Activated CD8-positive, alpha-beta T cell treated with anti-CD3 and anti-CD28 coated beads for 36 hours (primary cell): ENCODE measurements around the gene MESP2. TPM values are rescaled to one million over a fixed set of nuclear protein-coding genes. Genes with fewer than 3 reads are reported as not detected.

ENCODE experiments used
- ATAC-seq: fragments of 200-7000 bp; cut with Tn5 transposase; one replicate; pipeline ENCODE4 v1.10.0; 2021; ENCODE audit warnings: mild to moderate bottlenecking, moderate library complexity
- CTCF ChIA-PET: fragments of 350-600 bp; sonication (Branson Sonifier 250); formaldehyde crosslinking; loops from one replicate; lab custom pipeline; 2021; ENCODE audit warnings: antibody characterized with exemption; lab: Charles Lee
- POLR2A ChIA-PET: fragments of 350-600 bp; sonication (Branson Sonifier 250); formaldehyde crosslinking; loops from one replicate; lab custom pipeline; 2021; ENCODE audit warnings: antibody characterized with exemption; lab: Charles Lee
- DNase-seq: peaks from one replicate; pipeline ENCODE4 v3.0.0-alpha.2; 2020
- H3K27ac Mint-ChIP-seq: one replicate; pipeline ENCODE4 v1.8.0; 2021; ENCODE audit warnings: mild to moderate bottlenecking, mixed read lengths
- H3K27me3 Mint-ChIP-seq: one replicate; pipeline ENCODE4 v1.8.0; 2021; ENCODE audit warnings: mixed read lengths
- H3K36me3 Mint-ChIP-seq: one replicate; pipeline ENCODE4 v1.8.0; 2021; ENCODE audit warnings: low read depth, mixed read lengths
- H3K4me1 Mint-ChIP-seq: one replicate; pipeline ENCODE4 v1.8.0; 2021; ENCODE audit warnings: low read depth, mixed read lengths
- H3K4me3 Mint-ChIP-seq: one replicate; pipeline ENCODE4 v1.8.0; 2021; ENCODE audit warnings: mild to moderate bottlenecking, moderate library complexity, mixed read lengths
- H3K9me3 Mint-ChIP-seq: one replicate; pipeline ENCODE4 v1.8.0; 2021; ENCODE audit warnings: mixed read lengths
- intact Hi-C: fragments of 100-400 bp; cut with micrococcal nuclease; formaldehyde crosslinking; loops from one replicate; pipeline ENCODE4 v1.10.0; 2022
- total RNA-seq, 2 experiments: library from RNA; stranded (reverse); gene quantifications; one replicate each; pipeline ENCODE4 v1.2.3, GENCODE V29; 2021
- TF ChIP-seq, protein P1 (sequence below): fragments of 200-600 bp; IDR thresholded peaks from one replicate; pipeline ENCODE4 v1.8.0; 2022; ENCODE audit warnings: antibody characterized with exemption, mild to moderate bottlenecking

Gene MESP2
- total RNA-seq, 2 experiments from 2014 or later, result not detected

DNA sequence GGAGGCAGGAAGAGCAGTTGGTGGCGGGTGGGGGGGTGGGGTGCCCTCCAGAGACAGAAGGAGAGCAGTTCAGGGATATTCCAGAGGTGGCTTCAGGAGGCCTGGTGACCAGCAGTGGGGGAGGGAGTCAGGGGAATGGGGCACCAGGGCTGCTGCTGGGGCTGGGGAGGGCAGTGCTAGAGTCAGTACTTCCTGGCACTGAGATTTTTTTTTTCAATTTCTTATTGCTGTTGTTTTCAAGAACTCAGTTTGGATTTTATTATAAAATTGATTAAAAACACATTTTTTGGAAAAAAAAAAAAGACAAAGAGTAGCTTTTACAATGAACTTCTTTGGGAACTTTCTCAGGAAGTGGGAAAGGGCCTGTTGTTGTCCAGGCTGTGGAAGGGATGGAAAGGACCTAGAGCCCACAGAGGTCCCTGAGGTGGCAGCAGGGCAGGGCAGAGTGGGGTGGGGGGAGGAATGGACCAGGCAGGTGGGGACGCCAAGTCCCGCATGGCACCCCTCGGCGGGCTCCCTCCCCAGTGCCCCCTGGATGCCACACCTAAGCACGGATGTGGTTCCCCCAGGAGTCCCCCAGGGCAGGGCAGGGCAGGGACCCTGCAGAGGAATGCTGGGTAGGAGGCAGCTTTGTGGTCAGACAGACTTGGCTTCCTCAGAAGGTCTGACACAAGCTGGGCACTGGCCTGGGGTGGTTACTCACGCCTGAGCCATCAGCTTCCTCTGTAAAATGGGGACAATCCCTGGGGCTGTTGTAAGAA, 47.0 kb downstream of the MESP2 start:
- ChIA-PET POLR2A (no interaction called here), CTCF (no interaction called here)
- H3K4me3 Mint-ChIP-seq, result no peak overlapping the region
- DNase-seq (no peak), ATAC-seq (no peak)
- no peaks in the 10 kb centered on the region for H3K36me3 Mint-ChIP-seq
- H3K9me3 Mint-ChIP-seq, result no peaks in the 10 kb centered on the region
- no peaks in the 10 kb centered on the region for H3K4me1 Mint-ChIP-seq
- H3K27ac Mint-ChIP-seq, result no peak overlapping the region
- H3K27me3 Mint-ChIP-seq, result peaks cover 14% of the 10 kb centered on the region
- TF ChIP-seq, protein P1, sequence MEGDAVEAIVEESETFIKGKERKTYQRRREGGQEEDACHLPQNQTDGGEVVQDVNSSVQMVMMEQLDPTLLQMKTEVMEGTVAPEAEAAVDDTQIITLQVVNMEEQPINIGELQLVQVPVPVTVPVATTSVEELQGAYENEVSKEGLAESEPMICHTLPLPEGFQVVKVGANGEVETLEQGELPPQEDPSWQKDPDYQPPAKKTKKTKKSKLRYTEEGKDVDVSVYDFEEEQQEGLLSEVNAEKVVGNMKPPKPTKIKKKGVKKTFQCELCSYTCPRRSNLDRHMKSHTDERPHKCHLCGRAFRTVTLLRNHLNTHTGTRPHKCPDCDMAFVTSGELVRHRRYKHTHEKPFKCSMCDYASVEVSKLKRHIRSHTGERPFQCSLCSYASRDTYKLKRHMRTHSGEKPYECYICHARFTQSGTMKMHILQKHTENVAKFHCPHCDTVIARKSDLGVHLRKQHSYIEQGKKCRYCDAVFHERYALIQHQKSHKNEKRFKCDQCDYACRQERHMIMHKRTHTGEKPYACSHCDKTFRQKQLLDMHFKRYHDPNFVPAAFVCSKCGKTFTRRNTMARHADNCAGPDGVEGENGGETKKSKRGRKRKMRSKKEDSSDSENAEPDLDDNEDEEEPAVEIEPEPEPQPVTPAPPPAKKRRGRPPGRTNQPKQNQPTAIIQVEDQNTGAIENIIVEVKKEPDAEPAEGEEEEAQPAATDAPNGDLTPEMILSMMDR, result no peak
- intact Hi-C loops, result no loop called here

DNA sequence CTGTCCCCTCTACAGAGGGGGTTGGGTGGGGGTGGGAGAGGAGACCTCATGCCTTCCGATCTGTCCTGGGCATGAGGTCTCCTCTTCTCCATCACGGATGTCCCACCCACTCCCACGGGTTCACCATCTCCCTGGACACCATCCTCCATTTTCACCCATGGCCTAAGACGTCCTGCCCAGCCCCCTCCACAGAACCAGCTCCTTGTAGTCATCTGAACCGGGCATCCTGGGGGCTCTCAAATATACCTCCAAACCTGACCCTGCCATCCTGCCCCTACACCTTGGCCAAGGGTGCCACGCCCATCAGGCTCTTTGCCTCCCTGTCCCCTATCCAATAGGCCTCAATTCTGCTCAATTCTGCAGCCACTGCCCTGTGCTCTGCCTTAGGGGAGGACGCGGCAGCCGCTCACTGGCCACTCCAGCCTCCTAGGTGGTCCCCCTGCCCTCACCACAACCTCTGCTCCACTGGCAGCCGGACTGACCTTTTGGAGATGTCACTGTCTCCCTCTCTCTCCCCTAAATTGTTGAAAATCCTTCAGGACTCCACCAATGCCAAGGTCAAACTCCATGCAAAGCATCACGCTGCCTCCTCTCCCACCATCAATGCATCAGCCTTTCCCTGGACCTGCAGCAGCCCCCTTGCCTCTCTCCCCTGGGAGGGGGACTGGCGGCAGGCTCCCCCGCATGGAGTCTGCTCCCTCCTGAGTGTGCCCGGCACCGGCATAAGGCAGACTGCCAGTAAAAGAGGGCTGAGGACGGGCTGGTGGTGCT, 47.9 kb downstream of the MESP2 start:
- TF ChIP-seq, protein P1, result no peak
- ChIA-PET CTCF (no interaction called here), POLR2A (no interaction called here)
- no peaks in the 10 kb centered on the region for H3K9me3 Mint-ChIP-seq
- H3K27me3 Mint-ChIP-seq, result peaks cover 12% of the 10 kb centered on the region
- no peak overlapping the region for H3K4me3 Mint-ChIP-seq
- DNase-seq, result no peak
- no peak overlapping the region for H3K27ac Mint-ChIP-seq
- H3K4me1 Mint-ChIP-seq, result no peaks in the 10 kb centered on the region
- ATAC-seq, result no peak
- no peaks in the 10 kb centered on the region for H3K36me3 Mint-ChIP-seq
- intact Hi-C loops, result no loop called here

DNA sequence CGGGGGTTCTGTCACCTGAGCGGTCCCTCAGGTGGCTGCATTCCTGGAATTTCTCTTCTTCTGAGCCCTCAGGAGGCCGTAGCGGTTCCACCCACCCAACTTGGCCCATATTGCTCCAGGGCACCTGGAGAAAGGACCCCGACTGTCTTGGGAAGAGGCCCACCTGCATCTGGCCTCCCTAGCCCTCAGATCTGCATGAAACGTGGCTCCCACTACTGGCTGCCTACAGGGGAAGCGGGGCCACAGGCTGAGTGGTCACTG, 48.4 kb downstream of the MESP2 start:
- Mint-ChIP-seq H3K4me1 (no peaks in the 10 kb centered on the region), H3K9me3 (no peaks in the 10 kb centered on the region), H3K27ac (no peak overlapping the region), H3K36me3 (no peaks in the 10 kb centered on the region), H3K27me3 (peaks cover 10% of the 10 kb centered on the region), H3K4me3 (no peak overlapping the region)
- CTCF ChIA-PET, result no interaction called here
- POLR2A ChIA-PET, result no interaction called here
- DNase-seq (no peak), ATAC-seq (no peak)
- TF ChIP-seq, protein P1, result no peak
- intact Hi-C loops, result no loop called here

DNA sequence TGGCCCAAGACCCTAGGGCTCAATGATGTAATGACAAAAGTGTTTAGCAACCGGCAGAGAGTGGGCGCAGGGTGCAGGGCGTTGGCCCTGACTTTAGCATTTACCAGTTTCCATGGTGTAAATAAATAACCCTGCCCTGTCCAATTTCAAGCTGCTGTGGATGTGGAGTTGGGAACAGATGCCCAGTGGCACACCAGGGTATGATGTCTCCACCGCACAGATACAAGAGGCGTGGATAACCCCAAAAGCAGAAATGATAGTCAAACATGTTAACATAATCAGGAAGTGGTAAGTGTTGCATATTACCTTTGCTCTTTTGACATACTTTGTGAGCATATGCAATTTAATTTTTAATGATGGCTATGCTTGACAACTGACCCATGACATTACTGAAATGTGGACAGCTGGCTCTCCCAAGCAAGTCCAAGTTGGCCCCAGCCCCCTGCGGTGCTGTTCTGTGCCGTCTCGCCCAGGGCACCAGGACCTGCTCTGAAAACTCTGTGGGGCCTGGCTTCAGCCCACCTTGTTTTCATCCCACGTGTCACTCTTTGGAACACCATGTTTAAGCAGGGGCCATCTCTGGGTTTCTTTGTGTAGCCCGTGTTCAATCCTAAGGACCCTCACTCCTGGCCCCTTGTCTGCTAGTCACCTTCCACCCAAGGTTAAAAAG, 49.3 kb downstream of the MESP2 start:
- H3K27me3 Mint-ChIP-seq, result peaks cover 10% of the 10 kb centered on the region
- ChIA-PET CTCF (no interaction called here), POLR2A (no interaction called here)
- H3K36me3 Mint-ChIP-seq, result no peaks in the 10 kb centered on the region
- TF ChIP-seq, protein P1, result no peak
- DNase-seq (no peak), ATAC-seq (no peak)
- intact Hi-C loops, result no loop called here
- no peak overlapping the region for H3K27ac Mint-ChIP-seq
- no peaks in the 10 kb centered on the region for H3K4me1 Mint-ChIP-seq
- H3K4me3 Mint-ChIP-seq, result no peak overlapping the region
- no peaks in the 10 kb centered on the region for H3K9me3 Mint-ChIP-seq
